NCI-H2107 treated with DMSO at 0.1 percent for 48 hours (cell line): ENCODE measurements around the gene CARD16.
"Not testable (repeated sequence)": the region's sequence is repeated elsewhere in the genome, so short reads cannot be mapped to it uniquely, and the experiment has no call there.

ENCODE experiments used
- DNase-seq: peaks from one replicate; lab custom pipeline; 2025; ENCODE audit not compliant: unreplicated experiment; lab: John Stamatoyannopoulos, UW

CARD16 gene

GRCh38 chr11:105044557-105045524 is at the start of gene CARD16:
Gene CARD16 (minus strand): TSS chr11:105045335. CDS start chr11:105045297, 38 bp downstream.
- not testable (repeated sequence) for DNase-seq

GRCh38 chr11:105092256-105093239 is 47.4 kb upstream of the CARD16 start:
- DNase-seq = no peak

- DNase-seq = no peak
These were observed 36.4 kb upstream of the CARD16 start for GRCh38 chr11:105081412-105082150.

GRCh38 chr11:105080171-105080906 is 35.2 kb upstream of the CARD16 start:
- not testable (repeated sequence) for DNase-seq

- no peak for DNase-seq
These were observed 33.1 kb upstream of the CARD16 start for GRCh38 chr11:105078283-105078682.

GRCh38 chr11:105077141-105077790 is 32.1 kb upstream of the CARD16 start:
- DNase-seq = not testable (repeated sequence)

- DNase-seq = no peak
These were observed 29.0 kb upstream of the CARD16 start for GRCh38 chr11:105074166-105074530.

- no peak for DNase-seq
These were observed 28.5 kb upstream of the CARD16 start for GRCh38 chr11:105073456-105074165.

GRCh38 chr11:105072080-105072479 is 26.9 kb upstream of the CARD16 start:
- DNase-seq = not testable (repeated sequence)

- DNase-seq = no peak
These were observed 26.1 kb upstream of the CARD16 start for GRCh38 chr11:105071089-105071732.

- no peak for DNase-seq
These were observed 25.2 kb upstream of the CARD16 start for GRCh38 chr11:105070306-105070705.

- not testable (repeated sequence) for DNase-seq
These were observed 24.6 kb upstream of the CARD16 start for GRCh38 chr11:105069749-105070148.

- not testable (repeated sequence) for DNase-seq
These were observed 18.3 kb upstream of the CARD16 start for GRCh38 chr11:105063245-105063941.

- DNase-seq = no peak
These were observed 12.3 kb upstream of the CARD16 start for GRCh38 chr11:105057432-105057831.

GRCh38 chr11:105056446-105056845 is 11.3 kb upstream of the CARD16 start:
- no peak for DNase-seq

GRCh38 chr11:105054723-105055493 is 9.8 kb upstream of the CARD16 start:
- DNase-seq = no peak

- no peak for DNase-seq
These were observed 7.4 kb upstream of the CARD16 start for GRCh38 chr11:105052487-105052886.
